HUES64 (cell line): ENCODE results near the gene SLC2A14.
"Not testable (repeated sequence)": the region's sequence is repeated elsewhere in the genome, so short reads cannot be mapped to it uniquely, and the experiment has no call there.

Experiments
- H3K27ac ChIP-seq: 2 replicates; pipeline ENCODE4 v1.7.0; 2013; ENCODE audit warnings: low read depth, low read length, inconsistent platforms
- H3K27me3 ChIP-seq: 2 replicates; pipeline ENCODE4 v1.6.1; 2013; ENCODE audit warnings: mild to moderate bottlenecking, low read length; ENCODE audit not compliant: insufficient read depth
- H3K36me3 ChIP-seq: 2 replicates; pipeline ENCODE4 v1.6.1; 2013; ENCODE audit warnings: mild to moderate bottlenecking, low read length; ENCODE audit not compliant: insufficient read depth
- H3K4me1 ChIP-seq: 2 replicates; pipeline ENCODE4 v1.6.1; 2013; ENCODE audit warnings: mild to moderate bottlenecking, low read length, moderate library complexity; ENCODE audit not compliant: insufficient read depth
- H3K4me3 ChIP-seq: 2 replicates; pipeline ENCODE4 v1.5.1; 2013; ENCODE audit warnings: mild to moderate bottlenecking, low read length, moderate library complexity
- H3K9ac ChIP-seq: 2 replicates; pipeline ENCODE4 v1.6.1; 2013; ENCODE audit warnings: mild to moderate bottlenecking, low read depth, low read length
- H3K9me3 ChIP-seq: 2 replicates; pipeline ENCODE4 v1.6.1; 2013; ENCODE audit warnings: low read depth, low read length; ENCODE audit not compliant: insufficient read depth
- WGBS: fragments of 150-250, 120-280 bp; methylation state at CpG from one replicate; pipeline ENCODE4 v1.1.7; 2013; ENCODE audit warnings: missing lambda C conversion rate; 5-methylcytosine and 5-hydroxymethylcytosine counted together

SLC2A14 gene

GRCh38 chr12:7833831-7834230 lies 38.9 kb downstream of the SLC2A14 start:
- H3K36me3 ChIP-seq = no peaks in the 10 kb centered on the region
- H3K4me3 ChIP-seq = no peak overlapping the region
- no peak overlapping the region for H3K27ac ChIP-seq
- no peaks in the 10 kb centered on the region for H3K9me3 ChIP-seq
- no peak overlapping the region for H3K9ac ChIP-seq
- 88% methylated on average over 4 of the region's 4 CpGs for WGBS
- peaks cover 8% of the 10 kb centered on the region; the same call in 1 of the 2 replicates for H3K4me1 ChIP-seq
- H3K27me3 ChIP-seq = no peaks in the 10 kb centered on the region

- not testable (repeated sequence) for H3K36me3 ChIP-seq, H3K27me3 ChIP-seq, H3K4me1 ChIP-seq, H3K9me3 ChIP-seq, H3K27ac ChIP-seq, H3K4me3 ChIP-seq, H3K9ac ChIP-seq
- 84% methylated on average over 6 of the region's 6 CpGs for WGBS
Measured at GRCh38 chr12:7833201-7833600, 39.5 kb downstream of the SLC2A14 start.

GRCh38 chr12:7832059-7832696 lies 40.5 kb downstream of the SLC2A14 start:
- WGBS = 69% methylated on average over 6 of the region's 6 CpGs
- no peak overlapping the region for H3K4me3 ChIP-seq
- peaks cover 8% of the 10 kb centered on the region; the same call in 1 of the 2 replicates for H3K4me1 ChIP-seq
- H3K36me3 ChIP-seq = no peaks in the 10 kb centered on the region
- no peaks in the 10 kb centered on the region for H3K9me3 ChIP-seq
- no peaks in the 10 kb centered on the region for H3K27me3 ChIP-seq
- H3K27ac ChIP-seq = no peak overlapping the region
- H3K9ac ChIP-seq = no peak overlapping the region

GRCh38 chr12:7829737-7830136 lies 43.0 kb downstream of the SLC2A14 start:
- not testable (repeated sequence) for H3K9ac ChIP-seq, H3K9me3 ChIP-seq, H3K36me3 ChIP-seq, H3K4me1 ChIP-seq, H3K4me3 ChIP-seq, H3K27me3 ChIP-seq, H3K27ac ChIP-seq
- 92% methylated on average over 4 of the region's 4 CpGs for WGBS

GRCh38 chr12:7825754-7826153 lies 47.0 kb downstream of the SLC2A14 start:
- not testable (repeated sequence) for H3K27me3 ChIP-seq, H3K9me3 ChIP-seq, H3K36me3 ChIP-seq, H3K4me1 ChIP-seq, H3K27ac ChIP-seq, H3K9ac ChIP-seq, H3K4me3 ChIP-seq
- WGBS = no CpG with 5 or more reads among the region's 4 CpGs

DNA sequence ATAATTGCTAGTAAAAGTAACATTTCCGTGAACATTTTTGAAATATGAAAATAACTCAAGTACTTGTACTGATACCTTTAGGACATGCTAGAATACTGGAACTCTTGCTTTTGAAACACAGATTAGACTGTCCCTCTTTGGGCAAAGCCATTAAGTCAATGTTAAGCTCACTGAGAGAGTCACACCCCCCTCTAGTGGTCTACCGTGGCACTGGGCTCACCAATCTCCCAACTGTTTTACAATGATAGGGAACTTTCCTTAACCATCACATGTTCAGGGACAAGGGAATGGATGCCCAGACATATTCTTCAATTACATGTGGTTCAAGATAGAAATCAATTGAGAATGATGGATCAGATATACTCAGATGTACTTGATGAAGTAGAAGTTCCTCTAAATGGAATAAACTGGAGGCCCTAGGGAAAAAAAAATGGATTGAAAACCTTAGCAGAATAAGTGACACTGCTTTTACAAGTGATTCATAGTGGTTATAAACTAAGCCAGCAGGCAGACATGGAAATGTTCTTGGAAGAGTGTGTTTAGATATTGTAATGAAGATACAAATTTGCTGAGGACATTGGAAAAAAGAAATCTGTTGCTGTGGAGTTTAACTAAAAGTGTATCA lies 65.7 kb downstream of the SLC2A14 start:
- 0 out of 2 replicates have a peak, but pooled peaks cover 3% of the 10 kb centered on the region for H3K36me3 ChIP-seq
- no peak overlapping the region for H3K4me3 ChIP-seq
- 0% methylated on average over 2 of the region's 2 CpGs for WGBS
- no peaks in the 10 kb centered on the region for H3K27me3 ChIP-seq
- no peak overlapping the region for H3K9ac ChIP-seq
- no peak overlapping the region for H3K27ac ChIP-seq
- 0 out of 2 replicates have a peak, but pooled peaks cover 3% of the 10 kb centered on the region for H3K4me1 ChIP-seq
- no peaks in the 10 kb centered on the region for H3K9me3 ChIP-seq

DNA sequence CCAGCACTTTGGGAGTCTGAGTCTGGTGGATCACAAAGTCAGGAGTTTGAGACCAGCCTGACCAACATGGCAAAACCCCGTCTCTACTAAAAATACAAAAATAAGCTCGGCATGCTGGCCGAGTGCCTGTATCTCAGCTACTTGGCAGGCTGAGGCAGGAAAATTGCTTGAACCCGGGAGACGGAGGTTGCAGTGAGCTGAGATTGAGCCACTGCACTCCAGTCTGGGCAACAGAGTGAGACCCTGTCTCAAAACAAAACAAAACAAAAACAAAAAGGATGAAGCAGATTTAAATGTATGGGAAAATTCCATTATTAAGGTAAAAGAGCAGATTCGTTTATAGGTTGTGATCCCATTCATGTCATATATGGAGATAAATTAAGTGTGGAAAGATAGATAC lies 66.4 kb downstream of the SLC2A14 start:
- H3K9me3 ChIP-seq, H3K27ac ChIP-seq, H3K4me1 ChIP-seq, H3K9ac ChIP-seq, H3K4me3 ChIP-seq, H3K27me3 ChIP-seq, H3K36me3 ChIP-seq: not testable (repeated sequence)
- 94% methylated on average over 6 of the region's 6 CpGs for WGBS

DNA sequence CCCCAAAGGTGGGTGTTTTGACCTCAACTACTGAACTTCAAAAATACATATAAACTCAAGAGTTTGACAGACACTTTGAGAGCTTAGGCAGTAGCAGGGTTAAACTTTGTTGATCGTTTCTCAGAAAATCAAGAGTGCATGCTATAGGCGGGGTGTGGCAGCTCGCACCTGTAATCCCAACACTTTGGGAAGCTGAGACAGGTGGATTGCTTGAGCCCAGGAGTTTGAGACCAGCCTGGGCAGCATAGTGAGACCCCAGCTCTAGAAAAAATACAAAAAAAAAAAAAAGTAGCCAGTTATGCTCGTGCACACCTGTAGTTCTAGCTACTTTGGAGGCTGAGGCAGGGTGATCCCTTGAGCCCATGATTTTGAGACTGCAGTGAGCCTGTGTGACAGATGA lies 71.3 kb downstream of the SLC2A14 start:
- H3K36me3 ChIP-seq = peaks cover 16% of the 10 kb centered on the region
- H3K27me3 ChIP-seq = no peaks in the 10 kb centered on the region
- H3K9me3 ChIP-seq = no peaks in the 10 kb centered on the region
- 63% methylated on average over 4 of the region's 4 CpGs for WGBS
- H3K4me1 ChIP-seq = peaks cover 23% of the 10 kb centered on the region
- H3K27ac ChIP-seq = no peak overlapping the region
- no peak overlapping the region for H3K4me3 ChIP-seq
- H3K9ac ChIP-seq = no peak overlapping the region

DNA sequence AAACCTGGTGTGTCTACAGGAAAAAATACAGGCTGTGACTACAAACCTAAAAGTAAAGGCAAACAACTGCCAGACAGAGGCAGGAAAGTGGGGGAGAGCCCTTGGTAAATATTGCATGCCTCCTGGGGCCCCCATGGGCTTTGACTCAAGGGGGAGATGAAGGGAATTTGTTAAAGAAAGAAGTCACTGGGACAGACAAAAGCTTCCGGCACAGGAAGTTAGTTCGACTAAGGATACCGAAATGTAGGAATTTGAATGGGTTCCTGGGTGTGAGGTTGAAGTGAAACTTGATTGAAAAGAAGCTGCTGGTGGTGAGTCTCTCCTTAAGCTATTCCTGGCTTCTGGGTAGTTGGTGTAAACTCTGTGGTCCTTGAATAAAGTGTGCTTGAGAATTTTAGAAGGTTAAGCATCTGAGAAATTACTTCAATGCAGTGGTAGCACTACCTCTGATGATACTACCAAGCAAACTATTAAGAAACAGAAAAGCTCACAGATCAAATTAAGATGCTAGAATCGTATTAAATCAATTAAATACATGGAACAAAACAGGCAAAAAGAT lies 73.9 kb downstream of the SLC2A14 start:
- Histone ChIP-seq H3K4me1 (peaks cover 23% of the 10 kb centered on the region), H3K27ac (peak overlapping the region; percentile 96), H3K9ac (peak overlapping the region; percentile 59), H3K36me3 (peaks cover 28% of the 10 kb centered on the region)
- not testable (repeated sequence) for H3K27me3 ChIP-seq, H3K4me3 ChIP-seq, H3K9me3 ChIP-seq
- no CpG with 5 or more reads among the region's 4 CpGs for WGBS

DNA sequence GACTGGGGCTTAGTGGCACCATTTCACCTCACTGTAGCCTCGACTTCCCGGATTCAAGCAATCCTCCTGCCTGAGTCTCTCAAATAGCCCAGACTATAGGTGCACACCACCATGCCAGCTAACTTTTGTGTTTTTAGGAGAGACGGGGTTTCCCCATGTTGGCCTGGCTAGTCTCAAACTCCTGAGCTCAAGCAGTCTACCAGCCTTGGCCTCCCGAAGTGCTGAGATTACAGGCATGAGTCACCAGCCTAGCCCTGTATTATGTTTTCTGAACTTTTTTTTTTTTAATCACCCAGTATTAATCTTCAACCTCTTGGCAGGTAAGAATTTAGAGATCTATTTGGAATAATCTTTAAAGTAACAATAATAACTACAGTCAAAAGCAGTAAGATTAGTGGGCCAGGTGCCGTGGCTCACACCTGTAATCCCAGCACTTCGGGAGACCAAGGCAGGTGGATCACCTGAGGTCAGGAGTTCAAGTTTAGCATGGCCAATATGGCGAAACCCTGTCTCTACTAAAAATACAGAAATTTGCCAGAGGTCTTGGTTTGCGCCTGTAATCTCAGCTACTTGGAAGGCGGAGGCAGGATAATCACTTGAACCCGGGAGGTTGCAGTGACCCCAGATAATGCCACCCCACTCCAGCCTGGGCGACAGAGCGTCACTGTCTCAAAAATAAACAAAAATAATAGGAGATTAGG lies 74.9 kb downstream of the SLC2A14 start:
- H3K4me1 ChIP-seq = peaks cover 23% of the 10 kb centered on the region
- no peaks in the 10 kb centered on the region for H3K9me3 ChIP-seq
- no peaks in the 10 kb centered on the region for H3K27me3 ChIP-seq
- peaks cover 34% of the 10 kb centered on the region for H3K36me3 ChIP-seq
- WGBS = 66% methylated on average over 10 of the region's 12 CpGs
- H3K9ac ChIP-seq = peak overlapping the region; percentile 59
- H3K27ac ChIP-seq = peak overlapping the region; percentile 95
- no peak overlapping the region for H3K4me3 ChIP-seq

GRCh38 chr12:7797269-7797668 lies 75.4 kb downstream of the SLC2A14 start:
- Histone ChIP-seq H3K9ac (peak overlapping the region; percentile 59; the same call in 1 of the 2 replicates), H3K27ac (peak overlapping the region; percentile 95), H3K4me1 (peaks cover 25% of the 10 kb centered on the region), H3K36me3 (peaks cover 39% of the 10 kb centered on the region)
- not testable (repeated sequence) for H3K9me3 ChIP-seq, H3K27me3 ChIP-seq, H3K4me3 ChIP-seq
- 91% methylated on average over 4 of the region's 7 CpGs for WGBS
